HepG2 (cell line): ENCODE results near the gene POC1A. TPM values are rescaled to one million over a fixed set of nuclear protein-coding genes. Genes with fewer than 3 reads are reported as not detected.

Source experiments
- CREM ChIP-seq, 2 experiments: sonication (generic) in 1 of 2; formaldehyde crosslinking in 1 of 2; IDR thresholded peaks; 2 replicates each; pipeline versions ENCODE4 v1.4.0 to v1.6.1; 2016 to 2020; ENCODE audit warnings: antibody characterized with exemption in 1 of 2, mild to moderate bottlenecking in 1 of 2, missing genetic modification reagents in 1 of 2
- EEA1 ChIP-seq: sonication (generic); formaldehyde crosslinking; IDR thresholded peaks from 2 replicates; pipeline ENCODE4 v1.5.1; 2020; ENCODE audit warnings: mild to moderate bottlenecking, missing genetic modification reagents, borderline replicate concordance
- ESRRA ChIP-seq: sonication (generic); formaldehyde crosslinking; IDR thresholded peaks from 2 replicates; pipeline ENCODE4 v1.5.1; 2020; ENCODE audit warnings: mild to moderate bottlenecking, low read depth, missing genetic modification reagents
- GPBP1L1 ChIP-seq: sonication (generic); formaldehyde crosslinking; IDR thresholded peaks from 2 replicates; pipeline ENCODE4 v1.5.0; 2020; ENCODE audit warnings: mild to moderate bottlenecking, missing genetic modification reagents
- HES4 ChIP-seq: sonication (generic); formaldehyde crosslinking; IDR thresholded peaks from 2 replicates; pipeline ENCODE4 v1.9.0; 2021; ENCODE audit warnings: mild to moderate bottlenecking, missing genetic modification reagents, borderline replicate concordance
- HNF4G ChIP-seq, 2 experiments: sonication (generic) in 1 of 2; formaldehyde crosslinking in 1 of 2; IDR thresholded peaks; 2 replicates each; pipeline versions ENCODE4 v1.4.0 to v1.6.1; 2011 to 2020; ENCODE audit warnings: borderline replicate concordance in 2 of 2, low read depth in 2 of 2, mild to moderate bottlenecking in 2 of 2, low read length in 1 of 2, missing genetic modification reagents in 1 of 2, moderate library complexity in 1 of 2
- MTF2 ChIP-seq: sonication (generic); formaldehyde crosslinking; IDR thresholded peaks from 2 replicates; pipeline ENCODE4 v1.5.0; 2020; ENCODE audit warnings: missing genetic modification reagents, borderline replicate concordance
- RBFOX2 ChIP-seq: fragments of 200-400 bp; formaldehyde crosslinking; IDR thresholded peaks from 2 replicates; pipeline ENCODE4 v1.6.1; 2017; ENCODE audit warnings: low read depth, mild to moderate bottlenecking, low read length
- RFXAP ChIP-seq: sonication (generic); formaldehyde crosslinking; IDR thresholded peaks from 2 replicates; pipeline ENCODE4 v1.4.0; 2020; ENCODE audit warnings: missing genetic modification reagents, borderline replicate concordance
- SCMH1 ChIP-seq: sonication (generic); formaldehyde crosslinking; IDR thresholded peaks from 2 replicates; pipeline ENCODE4 v1.9.0; 2021; ENCODE audit warnings: missing genetic modification reagents, mild to moderate bottlenecking, borderline replicate concordance
- SP140L ChIP-seq: sonication (generic); formaldehyde crosslinking; IDR thresholded peaks from 2 replicates; pipeline ENCODE4 v1.4.0; 2020; ENCODE audit warnings: missing genetic modification reagents, borderline replicate concordance
- ZNF121 ChIP-seq: sonication (generic); formaldehyde crosslinking; IDR thresholded peaks from 2 replicates; pipeline ENCODE4 v1.5.0; 2020; ENCODE audit warnings: mild to moderate bottlenecking, missing genetic modification reagents
- ZNF18 ChIP-seq: sonication (generic); formaldehyde crosslinking; IDR thresholded peaks from 2 replicates; pipeline ENCODE4 v1.8.0; 2022; ENCODE audit warnings: mild to moderate bottlenecking, missing genetic modification reagents; ENCODE audit not compliant: insufficient replicate concordance
- ZNF331 ChIP-seq: sonication (generic); formaldehyde crosslinking; IDR thresholded peaks from 2 replicates; pipeline ENCODE4 v1.4.0; 2020; ENCODE audit warnings: missing genetic modification reagents
- ZNF367 ChIP-seq: sonication (generic); formaldehyde crosslinking; IDR thresholded peaks from 2 replicates; pipeline ENCODE4 v1.4.0; 2020; ENCODE audit warnings: missing genetic modification reagents, borderline replicate concordance
- ZNF512 ChIP-seq: sonication (generic); formaldehyde crosslinking; IDR thresholded peaks from 2 replicates; pipeline ENCODE4 v1.4.0; 2020; ENCODE audit warnings: mild to moderate bottlenecking, missing genetic modification reagents
- ZNF574 ChIP-seq: sonication (generic); formaldehyde crosslinking; IDR thresholded peaks from 2 replicates; pipeline ENCODE4 v1.4.0; 2020; ENCODE audit warnings: missing genetic modification reagents
- ZNF577 ChIP-seq: sonication (generic); formaldehyde crosslinking; IDR thresholded peaks from 2 replicates; pipeline ENCODE4 v1.4.0; 2020; ENCODE audit warnings: mild to moderate bottlenecking, low read depth, missing genetic modification reagents, borderline replicate concordance
- polyA plus RNA-seq, 8 experiments: library from polyadenylated mRNA; depleted of rRNA in 3 of 8; stranded (reverse) in 7 of 8; unstranded in 1 of 8; fragments of >200 nt; fragmentation: Illumina TruSeq in 4 of 8; extraction: Trizol in 4 of 8; gene quantifications; 2 replicates each; pipeline versions ENCODE4 v1.2.1 to v1.2.3, GENCODE V29; 2011 to 2016; ENCODE audit warnings: low read depth in 4 of 8, missing spikeins in 1 of 8, mixed read lengths in 1 of 8; ENCODE audit not compliant: insufficient read depth in 1 of 8
- total RNA-seq, 5 experiments: library from RNA; depleted of rRNA; stranded (reverse); fragments of >200 nt; fragmentation: Illumina TruSeq; extraction: Trizol; gene quantifications; 2 replicates each; pipeline ENCODE4 v1.2.3, GENCODE V29; 2016; ENCODE audit warnings: low read depth in 1 of 5

POC1A gene
- total and polyA plus RNA-seq, 2 of the 13 experiments (the other 11 are each of a cell fraction or from before 2014, with no cell fraction given): 14.6 to 20.0 TPM

GRCh38 chr3:52154135-52155094, at the start of gene POC1A (continued):
- TF ChIP-seq ZNF574 (peak; percentile 79), HNF4G (IDR thresholded peaks at IDR 0.05; ENCODE audit: borderline replicate concordance, low read depth, low read length) (peak; percentile 42; the same call in 1 of the 2 replicates), HNF4G (CRISPR knock-in tag; IDR thresholded peaks at IDR 0.05; ENCODE audit: borderline replicate concordance, low read depth) (no peak), MTF2 (CRISPR knock-in tag) (no peak), SP140L (CRISPR knock-in tag) (no peak), RFXAP (CRISPR knock-in tag) (peak; percentile 64; the same call in 1 of the 2 replicates), ZNF577 (CRISPR knock-in tag) (no peak), HES4 (no peak), ZNF512 (CRISPR knock-in tag) (no peak), ZNF121 (CRISPR knock-in tag) (no peak; the same call in 1 of the 2 replicates), SCMH1 (CRISPR knock-in tag) (no peak), CREM (IDR thresholded peaks at IDR 0.05) (peak; percentile 88), CREM (CRISPR knock-in tag; IDR thresholded peaks at IDR 0.05) (no peak), ZNF367 (CRISPR knock-in tag) (no peak), ZNF331 (CRISPR knock-in tag) (peak; percentile 59; the same call in 1 of the 2 replicates), GPBP1L1 (CRISPR knock-in tag) (no peak), RBFOX2 (peak; percentile 75), ESRRA (CRISPR knock-in tag) (no peak; the same call in 1 of the 2 replicates), ZNF18 (CRISPR knock-in tag) (peak; percentile 87), EEA1 (CRISPR knock-in tag) (no peak)
